Naive thymus-derived CD4-positive, alpha-beta T cell (primary cell): ENCODE results near the gene RNASE7. TPM values are rescaled to one million over a fixed set of nuclear protein-coding genes. Genes with fewer than 3 reads are reported as not detected.
"Not testable (repeated sequence)": the region's sequence is repeated elsewhere in the genome, so short reads cannot be mapped to it uniquely, and the experiment has no call there.

ENCODE experiments used
- ATAC-seq: fragments of 150-1000 bp; cut with Tn5 transposase; 2 replicates; pipeline ENCODE4 v1.10.0; 2021; ENCODE audit warnings: mild to moderate bottlenecking, moderate library complexity
- CTCF ChIA-PET: fragments of 350-600 bp; sonication (Branson Sonifier 250); formaldehyde crosslinking; loops from one replicate; lab custom pipeline; 2021; ENCODE audit warnings: antibody characterized with exemption; lab: Charles Lee
- POLR2A ChIA-PET: fragments of 350-600 bp; sonication (Branson Sonifier 250); formaldehyde crosslinking; loops from one replicate; lab custom pipeline; 2021; ENCODE audit warnings: antibody characterized with exemption, inconsistent platforms; lab: Charles Lee
- DNase-seq, 9 donors: peaks; one replicate each; pipeline versions ENCODE4 v3.0.0 to v3.0.0-alpha.2; 2020 to 2022; ENCODE audit warnings: mixed read lengths in 1 of 9
- H3K27ac ChIP-seq: one replicate; pipeline ENCODE4 v1.7.0; 2013; ENCODE audit warnings: mild to moderate bottlenecking, low read depth, low read length, moderate library complexity
- H3K27me3 ChIP-seq, 2 donors: one replicate each; pipeline ENCODE4 v1.7.0; 2013; ENCODE audit warnings: low read length in 2 of 2, mild to moderate bottlenecking in 2 of 2, moderate library complexity in 2 of 2; ENCODE audit not compliant: control insufficient read depth in 2 of 2, insufficient read depth in 2 of 2
- H3K36me3 ChIP-seq, 3 experiments: 1 replicate in 2 of 3; 2 replicates in 1 of 3; pipeline ENCODE4 v1.7.0; 2013; ENCODE audit warnings: low read length in 3 of 3, mild to moderate bottlenecking in 3 of 3, moderate library complexity in 1 of 3; ENCODE audit not compliant: insufficient read depth in 3 of 3, control insufficient read depth in 2 of 3
- H3K4me1 ChIP-seq, 2 donors: one replicate each; pipeline ENCODE4 v1.7.0; 2013; ENCODE audit warnings: low read length in 2 of 2, mild to moderate bottlenecking in 2 of 2, moderate library complexity in 1 of 2; ENCODE audit not compliant: control insufficient read depth in 2 of 2, insufficient read depth in 2 of 2
- H3K4me3 ChIP-seq: 2 replicates; pipeline ENCODE4 v1.7.0; 2013; ENCODE audit warnings: mild to moderate bottlenecking, low read length
- H3K9me3 ChIP-seq, 3 experiments: 1 replicate in 2 of 3; 2 replicates in 1 of 3; pipeline ENCODE4 v1.7.0; 2013; ENCODE audit warnings: low read length in 3 of 3; ENCODE audit not compliant: control insufficient read depth in 2 of 3
- H3K27ac Mint-ChIP-seq, 9 donors: one replicate each; pipeline ENCODE4 v1.8.0; 2020 to 2022; ENCODE audit warnings: mixed read lengths in 9 of 9, mild to moderate bottlenecking in 8 of 9, moderate library complexity in 5 of 9, inconsistent platforms in 2 of 9
- H3K27me3 Mint-ChIP-seq, 5 donors: one replicate each; pipeline ENCODE4 v1.8.0; 2021 to 2022; ENCODE audit warnings: mixed read lengths in 5 of 5, mild to moderate bottlenecking in 1 of 5
- H3K36me3 Mint-ChIP-seq, 5 donors: one replicate each; pipeline ENCODE4 v1.8.0; 2020 to 2022; ENCODE audit warnings: mixed read lengths in 5 of 5, mild to moderate bottlenecking in 3 of 5, inconsistent platforms in 1 of 5
- H3K4me1 Mint-ChIP-seq, 7 donors: one replicate each; pipeline ENCODE4 v1.8.0; 2020 to 2022; ENCODE audit warnings: mixed read lengths in 7 of 7, mild to moderate bottlenecking in 3 of 7, inconsistent platforms in 1 of 7
- H3K4me3 Mint-ChIP-seq, 10 donors: one replicate each; pipeline ENCODE4 v1.8.0; 2020 to 2022; ENCODE audit warnings: mild to moderate bottlenecking in 10 of 10, mixed read lengths in 10 of 10, moderate library complexity in 6 of 10, inconsistent platforms in 2 of 10
- H3K9me3 Mint-ChIP-seq, 11 donors: one replicate each; pipeline ENCODE4 v1.8.0; 2020 to 2022; ENCODE audit warnings: mixed read lengths in 11 of 11, mild to moderate bottlenecking in 4 of 11, inconsistent platforms in 1 of 11, moderate library complexity in 1 of 11
- intact Hi-C, 2 donors: fragments of 100-400 bp; cut with micrococcal nuclease; formaldehyde crosslinking; loops; one replicate each; pipeline ENCODE4 v1.15.1; 2023
- polyA plus RNA-seq, 2 donors: library from polyadenylated mRNA; unstranded; fragments of 300-500 nt; fragmentation: Illumina TruSeq; gene quantifications; one replicate each; pipeline ENCODE4 v1.2.3, GENCODE V29; 2021
- total RNA-seq, 6 experiments: library from RNA in 5 of 6; stranded (reverse) in 5 of 6; gene quantifications; 1 replicate in 5 of 6; 2 replicates in 1 of 6; pipeline ENCODE4 v1.2.3 and lab custom pipeline; 2021 to 2026

RNASE7 gene
- total and polyA plus RNA-seq, 7 experiments from 2014 or later = not detected

- no peak for DNase-seq
- H3K9me3 Mint-ChIP-seq = no peaks in the 10 kb centered on the region
- no peak overlapping the region for H3K4me3 Mint-ChIP-seq
- Histone ChIP-seq H3K9me3 (no peaks in the 10 kb centered on the region), H3K4me3 (no peak overlapping the region), H3K36me3 (peaks cover 11 to 23% (median 12%) of the 10 kb centered on the region in 3 experiments), H3K27ac (no peak overlapping the region), H3K4me1 (peaks cover 0 to 4% of the 10 kb centered on the region in 2 donors), H3K27me3 (no peaks in the 10 kb centered on the region)
- peaks cover 0 to 45% (median 31%) of the 10 kb centered on the region in 7 donors for H3K4me1 Mint-ChIP-seq
- CTCF ChIA-PET = interaction anchor here (1.3 to 1.8 kb wide), 3 partner anchors 13 to 32 kb away, joined by 3 to 8 read pairs (median 6); no protein-coding TSS in a partner anchor
- POLR2A ChIA-PET = no interaction called here
- intact Hi-C loops = no loop called here
- H3K36me3 Mint-ChIP-seq = peaks cover 6 to 23% (median 18%) of the 10 kb centered on the region in 5 donors
- no peaks in the 10 kb centered on the region for H3K27me3 Mint-ChIP-seq
- peak overlapping the region in 4 of 9 donors; percentile 5 to 36 (median 19) for H3K27ac Mint-ChIP-seq
- ATAC-seq = no peak
These were observed 42.6 kb upstream of the RNASE7 start for GRCh38 chr14:20999591-20999990.

GRCh38 chr14:21001218-21001617, 40.9 kb upstream of the RNASE7 start:
- ATAC-seq (no peak), DNase-seq (no peak)
- Mint-ChIP-seq H3K27ac (no peak overlapping the region), H3K4me3 (no peak overlapping the region), H3K4me1 (peaks cover 0 to 31% (median 24%) of the 10 kb centered on the region in 7 donors), H3K27me3 (no peaks in the 10 kb centered on the region), H3K9me3 (no peaks in the 10 kb centered on the region), H3K36me3 (peaks cover 0 to 9% (median 5%) of the 10 kb centered on the region in 5 donors)
- Histone ChIP-seq H3K36me3 (peaks cover 1 to 7% (median 3%) of the 10 kb centered on the region in 3 experiments), H3K4me3 (no peak overlapping the region), H3K27ac (no peak overlapping the region), H3K27me3 (no peaks in the 10 kb centered on the region), H3K9me3 (no peaks in the 10 kb centered on the region), H3K4me1 (peaks cover 0 to 4% of the 10 kb centered on the region in 2 donors)
- ChIA-PET CTCF (interaction anchor here (1.0 kb wide), 1 partner anchor 39 kb away, joined by 3 read pairs; no protein-coding TSS in a partner anchor), POLR2A (interaction anchor here (1.2 kb wide), 1 partner anchor 104 kb away, joined by 3 read pairs; no protein-coding TSS in a partner anchor)
- intact Hi-C loops = no loop called here

- CTCF ChIA-PET = interaction anchor here (0.9 to 4.0 kb wide), 4 partner anchors 11 to 89 kb away, joined by 3 to 21 read pairs (median 4); no protein-coding TSS in a partner anchor
- DNase-seq (no peak), ATAC-seq (no peak)
- no peak overlapping the region for H3K4me3 Mint-ChIP-seq
- H3K9me3 ChIP-seq = no peaks in the 10 kb centered on the region
- peaks cover 0 to 7% (median 0%) of the 10 kb centered on the region in 7 donors for H3K4me1 Mint-ChIP-seq
- H3K36me3 ChIP-seq = no peaks in the 10 kb centered on the region
- H3K27me3 ChIP-seq = no peaks in the 10 kb centered on the region
- H3K4me3 ChIP-seq = no peak overlapping the region
- POLR2A ChIA-PET = no interaction called here
- no peaks in the 10 kb centered on the region for H3K9me3 Mint-ChIP-seq
- H3K36me3 Mint-ChIP-seq = no peaks in the 10 kb centered on the region
- intact Hi-C loops = no loop called here
- H3K27ac ChIP-seq = no peak overlapping the region
- H3K27me3 Mint-ChIP-seq = no peaks in the 10 kb centered on the region
- no peaks in the 10 kb centered on the region for H3K4me1 ChIP-seq
- H3K27ac Mint-ChIP-seq = peak overlapping the region in 1 of 9 donors; percentile 7
These were observed 38.3 kb upstream of the RNASE7 start for GRCh38 chr14:21003788-21004346.

GRCh38 chr14:21009721-21010120, 32.4 kb upstream of the RNASE7 start:
- H3K36me3 ChIP-seq, H3K27ac Mint-ChIP-seq, H3K27me3 ChIP-seq, H3K9me3 Mint-ChIP-seq, H3K27ac ChIP-seq, ATAC-seq, H3K9me3 ChIP-seq, H3K36me3 Mint-ChIP-seq, DNase-seq, H3K4me3 ChIP-seq, intact Hi-C loops, H3K4me1 Mint-ChIP-seq, H3K4me1 ChIP-seq, H3K4me3 Mint-ChIP-seq: not testable (repeated sequence)
- peaks cover 12 to 33% (median 24%) of the 10 kb centered on the region in 5 donors for H3K27me3 Mint-ChIP-seq
- CTCF ChIA-PET = interaction anchor here (1.0 to 12.0 kb wide), 2 partner anchors 31 to 82 kb away, joined by 3 to 178 read pairs; partner anchors contain the start of gene RNASE7
- POLR2A ChIA-PET = interaction anchor here (0.6 kb wide), 1 partner anchor 30 kb away, joined by 3 read pairs; no protein-coding TSS in a partner anchor

GRCh38 chr14:21011136-21011535, 31.0 kb upstream of the RNASE7 start:
- ATAC-seq (no peak), DNase-seq (no peak)
- no peaks in the 10 kb centered on the region for H3K9me3 Mint-ChIP-seq
- Histone ChIP-seq H3K4me1 (no peaks in the 10 kb centered on the region), H3K36me3 (no peaks in the 10 kb centered on the region), H3K4me3 (no peak overlapping the region), H3K27me3 (no peaks in the 10 kb centered on the region), H3K9me3 (no peaks in the 10 kb centered on the region), H3K27ac (no peak overlapping the region)
- ChIA-PET CTCF (interaction anchor here (1.0 to 12.0 kb wide), 6 partner anchors 23 to 96 kb away, joined by 3 to 178 read pairs (median 68); partner anchors contain the start of genes RNASE13 and RNASE7), POLR2A (interaction anchor here (0.8 kb wide), 1 partner anchor 34 kb away, joined by 3 read pairs; no protein-coding TSS in a partner anchor)
- no peak overlapping the region for H3K27ac Mint-ChIP-seq
- H3K4me3 Mint-ChIP-seq = no peak overlapping the region
- peaks cover 12 to 33% (median 24%) of the 10 kb centered on the region in 5 donors for H3K27me3 Mint-ChIP-seq
- intact Hi-C loops = no loop called here
- peaks cover 0 to 4% (median 0%) of the 10 kb centered on the region in 7 donors for H3K4me1 Mint-ChIP-seq
- no peaks in the 10 kb centered on the region for H3K36me3 Mint-ChIP-seq

GRCh38 chr14:21014761-21015190, 27.4 kb upstream of the RNASE7 start:
- peaks cover 0 to 26% (median 10%) of the 10 kb centered on the region in 5 donors for H3K36me3 Mint-ChIP-seq
- no peak overlapping the region for H3K4me3 Mint-ChIP-seq
- no peaks in the 10 kb centered on the region for H3K9me3 Mint-ChIP-seq
- H3K4me1 Mint-ChIP-seq = peaks cover 0 to 5% (median 0%) of the 10 kb centered on the region in 7 donors
- POLR2A ChIA-PET = interaction anchor here (0.7 to 2.8 kb wide), 8 partner anchors 9 to 92 kb away, joined by 3 to 24 read pairs (median 6); no protein-coding TSS in a partner anchor
- no peak overlapping the region for H3K27ac ChIP-seq
- no peaks in the 10 kb centered on the region for H3K27me3 ChIP-seq
- CTCF ChIA-PET = interaction anchor here (0.6 to 12.0 kb wide), 25 partner anchors 8 to 201 kb away, joined by 3 to 178 read pairs (median 6); partner anchors contain the start of genes METTL17, RNASE13, RNASE7 and TMEM253
- no peaks in the 10 kb centered on the region for H3K4me1 ChIP-seq
- H3K27me3 Mint-ChIP-seq = peaks cover 12 to 29% (median 21%) of the 10 kb centered on the region in 5 donors
- intact Hi-C loops = loop anchor here (1.0 to 2.0 kb wide), 6 partner anchors 11 to 90 kb away; partner anchors contain the start of gene NDRG2 (in 1 of the 2)
- DNase-seq = peak; percentile 56 to 82 (median 76)
- no peak overlapping the region for H3K4me3 ChIP-seq
- H3K36me3 ChIP-seq = peaks cover 0 to 25% (median 4%) of the 10 kb centered on the region in 3 experiments
- H3K9me3 ChIP-seq = no peaks in the 10 kb centered on the region
- peak overlapping the region in 1 of 9 donors; percentile 17 for H3K27ac Mint-ChIP-seq
- peak; percentile 88 for ATAC-seq
